Retinal pigment epithelial cell (primary cell): Measurements from ENCODE around the gene TMEM14C.

Source experiments
- DNase-seq: peaks from one replicate; pipeline ENCODE4 v3.0.0-alpha.2; 2010; ENCODE audit warnings: low read depth
- H3K4me3 ChIP-seq: 2 replicates; pipeline ENCODE4 v1.5.1; 2011; ENCODE audit warnings: mild to moderate bottlenecking, low read length, control low read depth, moderate library complexity
- CTCF ChIP-seq: conservative IDR thresholded peaks from 2 replicates; pipeline ENCODE4 v1.5.1; 2011; ENCODE audit warnings: low read depth, low read length, control low read depth, inconsistent platforms

Gene TMEM14C

GRCh38 chr6:10722820-10723566 lies at the start of gene TMEM14C:
TMEM14C (plus strand) TSS chr6:10723070; CDS start chr6:10724614, 1,544 bp downstream.
- H3K4me3 ChIP-seq, result peak within 1 kb of the TSS; percentile 84
- no peak for TF ChIP-seq CTCF
- DNase-seq, result peak; percentile 91

GRCh38 chr6:10676403-10676802 lies 46.5 kb upstream of the TMEM14C start:
- TF ChIP-seq CTCF, result no peak
- no peak for DNase-seq
- no peak overlapping the region for H3K4me3 ChIP-seq

GRCh38 chr6:10678456-10678855 lies 44.4 kb upstream of the TMEM14C start:
- no peak for DNase-seq
- H3K4me3 ChIP-seq, result no peak overlapping the region
- no peak for TF ChIP-seq CTCF

DNA sequence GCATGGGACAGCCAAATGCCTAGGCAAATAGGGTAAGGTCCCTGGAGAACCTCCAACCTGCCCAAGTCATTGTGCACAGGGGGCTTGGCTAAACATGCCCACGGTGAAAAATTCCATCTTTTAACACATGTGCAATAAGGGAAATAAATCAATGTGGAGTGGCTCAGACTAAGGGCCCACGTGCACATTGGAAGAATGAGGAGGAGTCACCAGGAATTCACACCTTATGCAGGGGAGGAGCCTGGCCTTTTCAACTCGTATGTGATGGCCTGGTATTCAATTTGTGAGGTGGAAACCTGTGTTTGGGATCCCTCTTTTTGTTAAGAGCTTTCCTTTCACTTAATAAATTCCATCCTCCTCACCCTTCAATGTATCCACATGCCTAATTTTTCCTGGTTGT lies 41.1 kb upstream of the TMEM14C start:
- TF ChIP-seq CTCF, result no peak
- DNase-seq, result no peak
- H3K4me3 ChIP-seq, result no peak overlapping the region

GRCh38 chr6:10682355-10682988 lies 40.4 kb upstream of the TMEM14C start:
- TF ChIP-seq CTCF, result no peak
- no peak overlapping the region for H3K4me3 ChIP-seq
- no peak for DNase-seq

- TF ChIP-seq CTCF, result no peak
- no peak overlapping the region for H3K4me3 ChIP-seq
- DNase-seq, result no peak
Observed at GRCh38 chr6:10684618-10685017, 38.3 kb upstream of the TMEM14C start.
